GM23338 (cell line): ENCODE data around the gene B4GALT5. TPM values are rescaled to one million over a fixed set of nuclear protein-coding genes. Genes with fewer than 3 reads are reported as not detected.

Source experiments
- ATAC-seq: fragments of 200-7000 bp; cut with Tn5 transposase; 3 replicates; pipeline ENCODE4 v1.9.1; 2020
- DNase-seq: peaks from one replicate; pipeline ENCODE4 v3.0.0-alpha.2; 2015; ENCODE audit warnings: low spot score
- H2AFZ ChIP-seq: fragments of 200-600 bp; sonication (generic); 2 replicates; pipeline ENCODE4 v1.8.0; 2016; ENCODE audit warnings: antibody characterized with exemption, mild to moderate bottlenecking, moderate library complexity
- H3F3A ChIP-seq: fragments of 200-600 bp; sonication (generic); replicated peaks from 2 replicates; pipeline ENCODE4 v1.8.0; 2017; ENCODE audit warnings: antibody characterized with exemption, mixed run types, low read depth
- H3K27ac ChIP-seq: fragments of 200-600 bp; sonication (generic); 2 replicates; pipeline ENCODE4 v1.6.1; 2016; ENCODE audit warnings: low read depth
- H3K27me3 ChIP-seq: fragments of 200-600 bp; sonication (generic); 2 replicates; pipeline ENCODE4 v1.8.0; 2016; ENCODE audit warnings: mild to moderate bottlenecking, mixed run types, moderate library complexity; ENCODE audit not compliant: insufficient read depth
- H3K36me3 ChIP-seq: fragments of 200-600 bp; sonication (generic); 2 replicates; pipeline ENCODE4 v1.8.0; 2016; ENCODE audit warnings: mild to moderate bottlenecking; ENCODE audit not compliant: insufficient read depth
- H3K4me1 ChIP-seq: fragments of 200-600 bp; sonication (generic); 2 replicates; pipeline ENCODE4 v1.8.0; 2016; ENCODE audit warnings: mild to moderate bottlenecking, moderate library complexity; ENCODE audit not compliant: insufficient read depth
- H3K4me2 ChIP-seq: fragments of 200-600 bp; sonication (generic); 2 replicates; pipeline ENCODE4 v1.7.1; 2017; ENCODE audit warnings: mixed run types
- H3K4me3 ChIP-seq: fragments of 200-600 bp; sonication (generic); 2 replicates; pipeline ENCODE4 v1.6.1; 2016; ENCODE audit warnings: mixed run types
- H3K79me2 ChIP-seq: fragments of 200-600 bp; sonication (generic); replicated peaks from 2 replicates; pipeline ENCODE4 v1.8.0; 2017; ENCODE audit warnings: mild to moderate bottlenecking; ENCODE audit not compliant: insufficient read depth
- H3K9me2 ChIP-seq: fragments of 200-600 bp; sonication (generic); 2 replicates; pipeline ENCODE4 v1.8.0; 2017; ENCODE audit not compliant: insufficient read depth
- H4K20me1 ChIP-seq: fragments of 200-600 bp; sonication (generic); replicated peaks from 2 replicates; pipeline ENCODE4 v1.8.0; 2017; ENCODE audit warnings: mild to moderate bottlenecking; ENCODE audit not compliant: insufficient read depth
- H3K27ac Mint-ChIP-seq: 2 replicates; pipeline ENCODE4 v1.8.0; 2020; ENCODE audit warnings: inconsistent platforms, mild to moderate bottlenecking, moderate library complexity, mixed read lengths
- H3K27me3 Mint-ChIP-seq: 3 replicates; pipeline ENCODE4 v1.8.0; 2022; ENCODE audit warnings: low read depth, mild to moderate bottlenecking, moderate library complexity, mixed read lengths, inconsistent platforms; ENCODE audit not compliant: insufficient read depth, poor library complexity
- H3K36me3 Mint-ChIP-seq: 3 replicates; pipeline ENCODE4 v1.8.0; 2021; ENCODE audit warnings: low read depth, mild to moderate bottlenecking, inconsistent platforms, moderate library complexity, mixed read lengths
- H3K4me1 Mint-ChIP-seq: 3 replicates; pipeline ENCODE4 v1.8.0; 2020; ENCODE audit warnings: mild to moderate bottlenecking, inconsistent platforms, mixed read lengths
- H3K4me3 Mint-ChIP-seq: 3 replicates; pipeline ENCODE4 v1.8.0; 2021; ENCODE audit warnings: moderate library complexity, mild to moderate bottlenecking, inconsistent platforms, mixed read lengths
- H3K9me3 Mint-ChIP-seq: 3 replicates; pipeline ENCODE4 v1.8.0; 2020; ENCODE audit warnings: moderate library complexity, mild to moderate bottlenecking, inconsistent platforms, mixed read lengths
- CREB1 ChIP-seq: fragments of 250-450 bp; sonication (Bioruptor Pico); IDR thresholded peaks from 2 replicates; pipeline ENCODE4 v1.5.0; 2020; ENCODE audit warnings: low read depth, mild to moderate bottlenecking, moderate library complexity
- EZH2 ChIP-seq: fragments of 200-600 bp; sonication (generic); IDR thresholded peaks from one replicate; pipeline ENCODE4 v1.8.0; 2017; ENCODE audit warnings: antibody characterized with exemption, mild to moderate bottlenecking, low read depth; ENCODE audit not compliant: unreplicated experiment
- EZH2phosphoT487 ChIP-seq: fragments of 200-600 bp; sonication (generic); IDR thresholded peaks from one replicate; pipeline ENCODE4 v1.8.1; 2018; ENCODE audit warnings: antibody characterized with exemption; ENCODE audit not compliant: unreplicated experiment
- JUNB ChIP-seq: IDR thresholded peaks from one replicate; pipeline ENCODE4 v1.6.1; 2016; ENCODE audit warnings: antibody characterized with exemption; ENCODE audit not compliant: unreplicated experiment
- NANOG ChIP-seq: IDR thresholded peaks from 2 replicates; pipeline ENCODE4 v1.6.1; 2016; ENCODE audit warnings: antibody characterized with exemption, borderline replicate concordance
- POLR2AphosphoS5 ChIP-seq: IDR thresholded peaks from 2 replicates; pipeline ENCODE4 v1.6.1; 2016; ENCODE audit warnings: antibody characterized with exemption, low read depth
- STAT1 ChIP-seq: IDR thresholded peaks from one replicate; pipeline ENCODE4 v1.6.1; 2016; ENCODE audit warnings: antibody characterized with exemption; ENCODE audit not compliant: unreplicated experiment
- ZNF114 ChIP-seq: fragments of 250-450 bp; sonication (Bioruptor Pico); IDR thresholded peaks from 2 replicates; pipeline ENCODE4 v1.5.0; 2020; ENCODE audit warnings: mild to moderate bottlenecking, moderate library complexity
- ZNF331 ChIP-seq: fragments of 250-450 bp; sonication (Bioruptor Pico); IDR thresholded peaks from 2 replicates; pipeline ENCODE4 v1.5.0; 2020; ENCODE audit warnings: low read depth, mild to moderate bottlenecking, moderate library complexity
- ZNF462 ChIP-seq: fragments of 250-450 bp; sonication (Bioruptor Pico); IDR thresholded peaks from 2 replicates; pipeline ENCODE4 v1.5.0; 2020; ENCODE audit warnings: mild to moderate bottlenecking, moderate library complexity
- polyA plus RNA-seq: library from polyadenylated mRNA; unstranded; fragments of >200 nt; fragmentation: Nextera tagmentation; extraction: Ambion mirVana; gene quantifications from 2 replicates; pipeline ENCODE4 v1.2.1, GENCODE V29; 2016
- total RNA-seq: library from RNA; depleted of rRNA; stranded (reverse); fragments of >200 nt; shearing (Covaris generic); gene quantifications from 2 replicates; pipeline ENCODE4 v1.2.3, GENCODE V29; 2014
- TF ChIP-seq, protein P1 (sequence below): IDR thresholded peaks from one replicate; pipeline ENCODE4 v1.6.1; 2018; ENCODE audit warnings: antibody characterized with exemption; ENCODE audit not compliant: unreplicated experiment
- TF ChIP-seq, protein P2 (sequence below), 2 experiments: fragments of 200-600 bp in 1 of 2; sonication (generic) in 1 of 2; conservative IDR thresholded peaks; 2 replicates each; pipeline versions ENCODE4 v1.5.1 to v1.6.1; 2016 to 2017; ENCODE audit warnings: antibody characterized with exemption in 2 of 2, low read depth in 2 of 2, mild to moderate bottlenecking in 2 of 2, moderate library complexity in 1 of 2
- TF ChIP-seq, protein P3 (sequence below): IDR thresholded peaks from 2 replicates; pipeline ENCODE4 v1.6.1; 2016; ENCODE audit warnings: antibody characterized with exemption

B4GALT5 gene
- total and polyA plus RNA-seq, 2 experiments from 2014 or later: 19.1 to 50.3 TPM

- H3K27me3 ChIP-seq: no peaks in the 10 kb centered on the region
- H3K27ac Mint-ChIP-seq: no peak overlapping the region
- H3K4me3 Mint-ChIP-seq: no peak overlapping the region
- H3K9me3 Mint-ChIP-seq: no peaks in the 10 kb centered on the region; the same call in 2 of the 3 replicates
- H3F3A ChIP-seq: 0 out of 2 replicates have a peak, but pooled peaks cover under 1% of the 10 kb centered on the region
- H3K4me2 ChIP-seq: no peak overlapping the region
- no peaks in the 10 kb centered on the region for H4K20me1 ChIP-seq
- H3K4me3 ChIP-seq: no peak overlapping the region
- H2AFZ ChIP-seq: no peak overlapping the region
- H3K36me3 ChIP-seq: no peaks in the 10 kb centered on the region
- H3K27me3 Mint-ChIP-seq: no peaks in the 10 kb centered on the region
- H3K4me1 Mint-ChIP-seq: peaks cover 12% of the 10 kb centered on the region
- TF ChIP-seq STAT1 (no peak), EZH2 (no peak), POLR2AphosphoS5 (no peak), ZNF462 (no peak), EZH2phosphoT487 (no peak), JUNB (no peak), ZNF331 (CRISPR knock-in tag) (no peak), CREB1 (CRISPR knock-in tag) (no peak), ZNF114 (CRISPR knock-in tag) (no peak), NANOG (no peak)
- TF ChIP-seq, protein P1, sequence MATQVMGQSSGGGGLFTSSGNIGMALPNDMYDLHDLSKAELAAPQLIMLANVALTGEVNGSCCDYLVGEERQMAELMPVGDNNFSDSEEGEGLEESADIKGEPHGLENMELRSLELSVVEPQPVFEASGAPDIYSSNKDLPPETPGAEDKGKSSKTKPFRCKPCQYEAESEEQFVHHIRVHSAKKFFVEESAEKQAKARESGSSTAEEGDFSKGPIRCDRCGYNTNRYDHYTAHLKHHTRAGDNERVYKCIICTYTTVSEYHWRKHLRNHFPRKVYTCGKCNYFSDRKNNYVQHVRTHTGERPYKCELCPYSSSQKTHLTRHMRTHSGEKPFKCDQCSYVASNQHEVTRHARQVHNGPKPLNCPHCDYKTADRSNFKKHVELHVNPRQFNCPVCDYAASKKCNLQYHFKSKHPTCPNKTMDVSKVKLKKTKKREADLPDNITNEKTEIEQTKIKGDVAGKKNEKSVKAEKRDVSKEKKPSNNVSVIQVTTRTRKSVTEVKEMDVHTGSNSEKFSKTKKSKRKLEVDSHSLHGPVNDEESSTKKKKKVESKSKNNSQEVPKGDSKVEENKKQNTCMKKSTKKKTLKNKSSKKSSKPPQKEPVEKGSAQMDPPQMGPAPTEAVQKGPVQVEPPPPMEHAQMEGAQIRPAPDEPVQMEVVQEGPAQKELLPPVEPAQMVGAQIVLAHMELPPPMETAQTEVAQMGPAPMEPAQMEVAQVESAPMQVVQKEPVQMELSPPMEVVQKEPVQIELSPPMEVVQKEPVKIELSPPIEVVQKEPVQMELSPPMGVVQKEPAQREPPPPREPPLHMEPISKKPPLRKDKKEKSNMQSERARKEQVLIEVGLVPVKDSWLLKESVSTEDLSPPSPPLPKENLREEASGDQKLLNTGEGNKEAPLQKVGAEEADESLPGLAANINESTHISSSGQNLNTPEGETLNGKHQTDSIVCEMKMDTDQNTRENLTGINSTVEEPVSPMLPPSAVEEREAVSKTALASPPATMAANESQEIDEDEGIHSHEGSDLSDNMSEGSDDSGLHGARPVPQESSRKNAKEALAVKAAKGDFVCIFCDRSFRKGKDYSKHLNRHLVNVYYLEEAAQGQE: no peak
- TF ChIP-seq, protein P2, sequence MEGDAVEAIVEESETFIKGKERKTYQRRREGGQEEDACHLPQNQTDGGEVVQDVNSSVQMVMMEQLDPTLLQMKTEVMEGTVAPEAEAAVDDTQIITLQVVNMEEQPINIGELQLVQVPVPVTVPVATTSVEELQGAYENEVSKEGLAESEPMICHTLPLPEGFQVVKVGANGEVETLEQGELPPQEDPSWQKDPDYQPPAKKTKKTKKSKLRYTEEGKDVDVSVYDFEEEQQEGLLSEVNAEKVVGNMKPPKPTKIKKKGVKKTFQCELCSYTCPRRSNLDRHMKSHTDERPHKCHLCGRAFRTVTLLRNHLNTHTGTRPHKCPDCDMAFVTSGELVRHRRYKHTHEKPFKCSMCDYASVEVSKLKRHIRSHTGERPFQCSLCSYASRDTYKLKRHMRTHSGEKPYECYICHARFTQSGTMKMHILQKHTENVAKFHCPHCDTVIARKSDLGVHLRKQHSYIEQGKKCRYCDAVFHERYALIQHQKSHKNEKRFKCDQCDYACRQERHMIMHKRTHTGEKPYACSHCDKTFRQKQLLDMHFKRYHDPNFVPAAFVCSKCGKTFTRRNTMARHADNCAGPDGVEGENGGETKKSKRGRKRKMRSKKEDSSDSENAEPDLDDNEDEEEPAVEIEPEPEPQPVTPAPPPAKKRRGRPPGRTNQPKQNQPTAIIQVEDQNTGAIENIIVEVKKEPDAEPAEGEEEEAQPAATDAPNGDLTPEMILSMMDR (conservative IDR thresholded peaks at IDR 0.05; ENCODE audit: low read depth in 2 of 2): no peak
- TF ChIP-seq, protein P3, sequence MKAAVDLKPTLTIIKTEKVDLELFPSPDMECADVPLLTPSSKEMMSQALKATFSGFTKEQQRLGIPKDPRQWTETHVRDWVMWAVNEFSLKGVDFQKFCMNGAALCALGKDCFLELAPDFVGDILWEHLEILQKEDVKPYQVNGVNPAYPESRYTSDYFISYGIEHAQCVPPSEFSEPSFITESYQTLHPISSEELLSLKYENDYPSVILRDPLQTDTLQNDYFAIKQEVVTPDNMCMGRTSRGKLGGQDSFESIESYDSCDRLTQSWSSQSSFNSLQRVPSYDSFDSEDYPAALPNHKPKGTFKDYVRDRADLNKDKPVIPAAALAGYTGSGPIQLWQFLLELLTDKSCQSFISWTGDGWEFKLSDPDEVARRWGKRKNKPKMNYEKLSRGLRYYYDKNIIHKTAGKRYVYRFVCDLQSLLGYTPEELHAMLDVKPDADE: no peak
- no peaks in the 10 kb centered on the region for H3K9me2 ChIP-seq
- no peaks in the 10 kb centered on the region for H3K79me2 ChIP-seq
- H3K36me3 Mint-ChIP-seq: no peaks in the 10 kb centered on the region
- ATAC-seq (no peak), DNase-seq (no peak)
- H3K4me1 ChIP-seq: peaks cover 10% of the 10 kb centered on the region
- no peak overlapping the region for H3K27ac ChIP-seq
Observed at GRCh38 chr20:49727894-49728885, 14.5 kb upstream of the B4GALT5 start.
